Measurements from ENCODE around the gene CFAP100. TPM values are rescaled to one million over a fixed set of nuclear protein-coding genes. Genes with fewer than 3 reads are reported as not detected.

CFAP100 gene
- total RNA-seq, 2 donors from 2014 or later = 0.44 to 0.66 TPM

GRCh38 chr3:126435456-126436315 is 41.0 kb downstream of the CFAP100 start:
- peaks cover 12% of the 10 kb centered on the region for H3K36me3 ChIP-seq (ENCODE audit: control insufficient read depth, insufficient read depth, low read length)
- no peaks in the 10 kb centered on the region for H3K27me3 ChIP-seq (ENCODE audit: control insufficient read depth, insufficient read depth, low read length, poor library complexity, severe bottlenecking)
- H3K9ac ChIP-seq (ENCODE audit: extremely low read depth, low read length, poor library complexity, severe bottlenecking) = no peak overlapping the region
- Mint-ChIP-seq H3K27ac (no peak overlapping the region), H3K9me3 (no peaks in the 10 kb centered on the region), H3K4me1 (no peaks in the 10 kb centered on the region), H3K27me3 (ENCODE audit: insufficient read depth) (no peaks in the 10 kb centered on the region), H3K36me3 (ENCODE audit: low read depth) (peaks cover 25% of the 10 kb centered on the region), H3K4me3 (no peak overlapping the region)
- TF ChIP-seq CTCF (conservative IDR thresholded peaks at IDR 0.05) = no peak
- H3K27ac ChIP-seq (ENCODE audit: low read depth, low read length) = no peak overlapping the region
- H3K9me3 ChIP-seq (ENCODE audit: control insufficient read depth, low read length) = no peaks in the 10 kb centered on the region
- peak; percentile 21 for DNase-seq
- no peaks in the 10 kb centered on the region for H3K4me1 ChIP-seq (ENCODE audit: control insufficient read depth, insufficient read depth, low read length)
- WGBS, 2 experiments (ENCODE audit: insufficient coverage in 1 of 2, insufficient read length in 1 of 2) = 91 to 92% methylated on average over 2 to 14 of the region's 14 CpGs
- no peak overlapping the region for H3K4me3 ChIP-seq (ENCODE audit: low read length)

- no peaks in the 10 kb centered on the region for H3K27me3 ChIP-seq (ENCODE audit: control insufficient read depth, insufficient read depth, low read length, poor library complexity, severe bottlenecking)
- Mint-ChIP-seq H3K9me3 (no peaks in the 10 kb centered on the region), H3K4me1 (no peaks in the 10 kb centered on the region), H3K36me3 (ENCODE audit: low read depth) (peaks cover 25% of the 10 kb centered on the region), H3K27ac (no peak overlapping the region), H3K27me3 (ENCODE audit: insufficient read depth) (no peaks in the 10 kb centered on the region), H3K4me3 (no peak overlapping the region)
- TF ChIP-seq CTCF (conservative IDR thresholded peaks at IDR 0.05) = no peak
- no peaks in the 10 kb centered on the region for H3K9me3 ChIP-seq (ENCODE audit: control insufficient read depth, low read length)
- H3K36me3 ChIP-seq (ENCODE audit: control insufficient read depth, insufficient read depth, low read length) = peaks cover 14% of the 10 kb centered on the region
- H3K27ac ChIP-seq (ENCODE audit: low read depth, low read length) = no peak overlapping the region
- H3K4me1 ChIP-seq (ENCODE audit: control insufficient read depth, insufficient read depth, low read length) = no peaks in the 10 kb centered on the region
- no peak for DNase-seq
- no peak overlapping the region for H3K4me3 ChIP-seq (ENCODE audit: low read length)
- H3K9ac ChIP-seq (ENCODE audit: extremely low read depth, low read length, poor library complexity, severe bottlenecking) = no peak overlapping the region
- WGBS, 2 experiments (ENCODE audit: insufficient coverage in 1 of 2, insufficient read length in 1 of 2) = 94 to 96% methylated on average over 15 to 18 of the region's 18 CpGs
Observed at GRCh38 chr3:126436826-126437717, 42.4 kb downstream of the CFAP100 start.

GRCh38 chr3:126438186-126438585 is 43.5 kb downstream of the CFAP100 start:
- H3K27ac Mint-ChIP-seq = no peak overlapping the region
- Histone ChIP-seq H3K36me3 (ENCODE audit: control insufficient read depth, insufficient read depth, low read length) (peaks cover 16% of the 10 kb centered on the region), H3K4me1 (ENCODE audit: control insufficient read depth, insufficient read depth, low read length) (no peaks in the 10 kb centered on the region), H3K27ac (ENCODE audit: low read depth, low read length) (no peak overlapping the region), H3K27me3 (ENCODE audit: control insufficient read depth, insufficient read depth, low read length, poor library complexity, severe bottlenecking) (no peaks in the 10 kb centered on the region), H3K9ac (ENCODE audit: extremely low read depth, low read length, poor library complexity, severe bottlenecking) (no peak overlapping the region), H3K9me3 (ENCODE audit: control insufficient read depth, low read length) (no peaks in the 10 kb centered on the region), H3K4me3 (ENCODE audit: low read length) (no peak overlapping the region)
- WGBS, 2 experiments (ENCODE audit: insufficient coverage in 1 of 2, insufficient read length in 1 of 2) = 93 to 96% methylated on average over 3 to 7 of the region's 8 CpGs
- H3K4me3 Mint-ChIP-seq = no peak overlapping the region
- H3K4me1 Mint-ChIP-seq = no peaks in the 10 kb centered on the region
- H3K36me3 Mint-ChIP-seq (ENCODE audit: low read depth) = peaks cover 27% of the 10 kb centered on the region
- TF ChIP-seq CTCF (conservative IDR thresholded peaks at IDR 0.05) = no peak
- H3K27me3 Mint-ChIP-seq (ENCODE audit: insufficient read depth) = no peaks in the 10 kb centered on the region
- peak; percentile 33 for DNase-seq
- H3K9me3 Mint-ChIP-seq = no peaks in the 10 kb centered on the region
